Measurements from ENCODE around the gene GULP1. TPM values are rescaled to one million over a fixed set of nuclear protein-coding genes. Genes with fewer than 3 reads are reported as not detected.
"Not testable (repeated sequence)": the region's sequence is repeated elsewhere in the genome, so short reads cannot be mapped to it uniquely, and the experiment has no call there.

Gene GULP1
- polyA plus RNA-seq, 4 donors = 51.7 to 77.3 (median 64.6) TPM

GRCh38 chr2:188518381-188518780 is 226.7 kb downstream of the GULP1 start:
- no peak for DNase-seq (ENCODE audit: low read depth in 4 of 4, low spot score in 3 of 4)

GRCh38 chr2:188519136-188519535 is 227.5 kb downstream of the GULP1 start:
- no peak for DNase-seq (ENCODE audit: low read depth in 4 of 4, low spot score in 3 of 4)

- no peak for DNase-seq (ENCODE audit: low read depth in 4 of 4, low spot score in 3 of 4)
Observed at GRCh38 chr2:188522517-188522916, 230.8 kb downstream of the GULP1 start.

- DNase-seq (ENCODE audit: low read depth in 4 of 4, low spot score in 3 of 4) = no peak
Observed at GRCh38 chr2:188523919-188524318, 232.2 kb downstream of the GULP1 start.

- peak in 3 of 4 donors; percentile 18 to 45 (median 27) for DNase-seq (ENCODE audit: low read depth in 4 of 4, low spot score in 3 of 4)
Observed at GRCh38 chr2:188524519-188525113, 232.9 kb downstream of the GULP1 start.

GRCh38 chr2:188526701-188527100 is 235.0 kb downstream of the GULP1 start:
- DNase-seq (ENCODE audit: low read depth in 4 of 4, low spot score in 3 of 4) = no peak

- DNase-seq (ENCODE audit: low read depth in 4 of 4, low spot score in 3 of 4) = no peak
Observed at GRCh38 chr2:188527141-188527540, 235.5 kb downstream of the GULP1 start.

- DNase-seq (ENCODE audit: low read depth in 4 of 4, low spot score in 3 of 4) = no peak
Observed at GRCh38 chr2:188527581-188527993, 235.9 kb downstream of the GULP1 start.

GRCh38 chr2:188529710-188530109 is 238.0 kb downstream of the GULP1 start:
- DNase-seq (ENCODE audit: low read depth in 4 of 4, low spot score in 3 of 4) = no peak

GRCh38 chr2:188534875-188535274 is 243.2 kb downstream of the GULP1 start:
- no peak for DNase-seq (ENCODE audit: low read depth in 4 of 4, low spot score in 3 of 4)

GRCh38 chr2:188551671-188552070 is 260.0 kb downstream of the GULP1 start:
- DNase-seq (ENCODE audit: low read depth in 4 of 4, low spot score in 3 of 4) = no peak

- no peak for DNase-seq (ENCODE audit: low read depth in 4 of 4, low spot score in 3 of 4)
Observed at GRCh38 chr2:188557081-188557480, 265.4 kb downstream of the GULP1 start.

- DNase-seq (ENCODE audit: low read depth in 4 of 4, low spot score in 3 of 4) = not testable (repeated sequence)
Observed at GRCh38 chr2:188559455-188559854, 267.8 kb downstream of the GULP1 start.

GRCh38 chr2:188561473-188561979 is 269.9 kb downstream of the GULP1 start:
- no peak for DNase-seq (ENCODE audit: low read depth in 4 of 4, low spot score in 3 of 4)

GRCh38 chr2:188569431-188570165 is 277.9 kb downstream of the GULP1 start:
- DNase-seq (ENCODE audit: low read depth in 4 of 4, low spot score in 3 of 4) = no peak

GRCh38 chr2:188570370-188570769 is 278.7 kb downstream of the GULP1 start:
- no peak for DNase-seq (ENCODE audit: low read depth in 4 of 4, low spot score in 3 of 4)

GRCh38 chr2:188571543-188572303 is 280.0 kb downstream of the GULP1 start:
- DNase-seq (ENCODE audit: low read depth in 4 of 4, low spot score in 3 of 4) = no peak

- DNase-seq (ENCODE audit: low read depth in 4 of 4, low spot score in 3 of 4) = no peak
Observed at GRCh38 chr2:188572592-188572991, 280.9 kb downstream of the GULP1 start.

GRCh38 chr2:188573453-188573852 is 281.8 kb downstream of the GULP1 start:
- DNase-seq (ENCODE audit: low read depth in 4 of 4, low spot score in 3 of 4) = no peak

GRCh38 chr2:188576006-188576405 is 284.3 kb downstream of the GULP1 start:
- no peak for DNase-seq (ENCODE audit: low read depth in 4 of 4, low spot score in 3 of 4)

- DNase-seq (ENCODE audit: low read depth in 4 of 4, low spot score in 3 of 4) = no peak
Observed at GRCh38 chr2:188576651-188577050, 285.0 kb downstream of the GULP1 start.

All from left renal pelvis (tissue), 4 donors.